Measurements from ENCODE around the gene ZFR. TPM values are rescaled to one million over a fixed set of nuclear protein-coding genes. Genes with fewer than 3 reads are reported as not detected.
"Not testable (repeated sequence)": the region's sequence is repeated elsewhere in the genome, so short reads cannot be mapped to it uniquely, and the experiment has no call there.

Gene ZFR
- total RNA-seq, 1 experiment from 2014 or later: 78.3 TPM

GRCh38 chr5:32369032-32369431 lies 75.5 kb downstream of the ZFR start:
- Mint-ChIP-seq H3K9me3 (ENCODE audit: unreplicated experiment) (no peaks in the 10 kb centered on the region), H3K36me3 (ENCODE audit: insufficient read depth, unreplicated experiment) (peaks cover 73% of the 10 kb centered on the region), H3K4me3 (ENCODE audit: unreplicated experiment) (no peak overlapping the region), H3K27me3 (ENCODE audit: insufficient read depth, unreplicated experiment) (no peaks in the 10 kb centered on the region), H3K27ac (ENCODE audit: unreplicated experiment) (no peak overlapping the region), H3K4me1 (ENCODE audit: low read depth, unreplicated experiment) (no peaks in the 10 kb centered on the region)
- BruUV-seq (replicated peaks): no TSS peak
- ChIA-PET POLR2A (no interaction called here), CTCF (no interaction called here)
- Histone ChIP-seq H3K4me3 (ENCODE audit: low read depth, low read length) (no peak overlapping the region), H3K27me3 (replicated peaks; ENCODE audit: control insufficient read depth, insufficient read depth, low read length) (no peaks in the 10 kb centered on the region), H3K4me1 (no peaks in the 10 kb centered on the region), H3K36me3 (ENCODE audit: control insufficient read depth, insufficient read depth, low read length) (peaks cover 2% of the 10 kb centered on the region; the same call in 1 of the 2 replicates), H3K9me3 (no peaks in the 10 kb centered on the region)
- TF ChIP-seq CTCF (IDR thresholded peaks at IDR 0.05; ENCODE audit: insufficient read depth in 1 of 2, low read depth in 1 of 2, low read length in 1 of 2, severe bottlenecking in 1 of 2, unreplicated experiment in 1 of 2): no peak
- no peak for DNase-seq
- intact Hi-C loops (cut with micrococcal nuclease; ENCODE audit: unreplicated experiment): no loop called here

- H3K4me1 Mint-ChIP-seq (ENCODE audit: low read depth, unreplicated experiment); H3K27me3 Mint-ChIP-seq (ENCODE audit: insufficient read depth, unreplicated experiment); CTCF ChIA-PET; H3K36me3 ChIP-seq (ENCODE audit: control insufficient read depth, insufficient read depth, low read length); BruUV-seq (replicated peaks); H3K9me3 ChIP-seq; H3K27me3 ChIP-seq (replicated peaks; ENCODE audit: control insufficient read depth, insufficient read depth, low read length); H3K27ac Mint-ChIP-seq (ENCODE audit: unreplicated experiment); H3K4me1 ChIP-seq; intact Hi-C loops (cut with micrococcal nuclease; ENCODE audit: unreplicated experiment); DNase-seq; H3K9me3 Mint-ChIP-seq (ENCODE audit: unreplicated experiment); POLR2A ChIA-PET; H3K4me3 Mint-ChIP-seq (ENCODE audit: unreplicated experiment); H3K4me3 ChIP-seq (ENCODE audit: low read depth, low read length): not testable (repeated sequence)
- H3K36me3 Mint-ChIP-seq (ENCODE audit: insufficient read depth, unreplicated experiment): peaks cover 67% of the 10 kb centered on the region
Observed at GRCh38 chr5:32367271-32367670, 77.3 kb downstream of the ZFR start.

GRCh38 chr5:32365623-32366022 lies 78.9 kb downstream of the ZFR start:
- POLR2A ChIA-PET: no interaction called here
- no TSS peak for BruUV-seq (replicated peaks)
- CTCF ChIA-PET: no interaction called here
- no peaks in the 10 kb centered on the region for H3K27me3 ChIP-seq (replicated peaks; ENCODE audit: control insufficient read depth, insufficient read depth, low read length)
- H3K4me3 ChIP-seq (ENCODE audit: low read depth, low read length): no peak overlapping the region
- peaks cover 6% of the 10 kb centered on the region for H3K4me1 Mint-ChIP-seq (ENCODE audit: low read depth, unreplicated experiment)
- peaks cover 68% of the 10 kb centered on the region for H3K36me3 Mint-ChIP-seq (ENCODE audit: insufficient read depth, unreplicated experiment)
- no peak overlapping the region for H3K4me3 Mint-ChIP-seq (ENCODE audit: unreplicated experiment)
- H3K9me3 Mint-ChIP-seq (ENCODE audit: unreplicated experiment): no peaks in the 10 kb centered on the region
- no peaks in the 10 kb centered on the region for H3K27me3 Mint-ChIP-seq (ENCODE audit: insufficient read depth, unreplicated experiment)
- DNase-seq: no peak
- H3K27ac Mint-ChIP-seq (ENCODE audit: unreplicated experiment): no peak overlapping the region
- TF ChIP-seq CTCF (IDR thresholded peaks at IDR 0.05; ENCODE audit: insufficient read depth in 1 of 2, low read depth in 1 of 2, low read length in 1 of 2, severe bottlenecking in 1 of 2, unreplicated experiment in 1 of 2): no peak
- intact Hi-C loops (cut with micrococcal nuclease; ENCODE audit: unreplicated experiment): no loop called here
- no peaks in the 10 kb centered on the region for H3K4me1 ChIP-seq
- no peaks in the 10 kb centered on the region for H3K36me3 ChIP-seq (ENCODE audit: control insufficient read depth, insufficient read depth, low read length)
- no peaks in the 10 kb centered on the region for H3K9me3 ChIP-seq

- Histone ChIP-seq H3K4me3 (ENCODE audit: low read depth, low read length) (no peak overlapping the region), H3K27me3 (replicated peaks; ENCODE audit: control insufficient read depth, insufficient read depth, low read length) (no peaks in the 10 kb centered on the region), H3K36me3 (ENCODE audit: control insufficient read depth, insufficient read depth, low read length) (no peaks in the 10 kb centered on the region), H3K4me1 (no peaks in the 10 kb centered on the region), H3K9me3 (no peaks in the 10 kb centered on the region)
- intact Hi-C loops (cut with micrococcal nuclease; ENCODE audit: unreplicated experiment): no loop called here
- H3K9me3 Mint-ChIP-seq (ENCODE audit: unreplicated experiment): no peaks in the 10 kb centered on the region
- peaks cover 6% of the 10 kb centered on the region for H3K4me1 Mint-ChIP-seq (ENCODE audit: low read depth, unreplicated experiment)
- H3K4me3 Mint-ChIP-seq (ENCODE audit: unreplicated experiment): no peak overlapping the region
- H3K36me3 Mint-ChIP-seq (ENCODE audit: insufficient read depth, unreplicated experiment): peaks cover 68% of the 10 kb centered on the region
- no peak for DNase-seq
- ChIA-PET POLR2A (no interaction called here), CTCF (no interaction called here)
- H3K27ac Mint-ChIP-seq (ENCODE audit: unreplicated experiment): no peak overlapping the region
- TF ChIP-seq CTCF (IDR thresholded peaks at IDR 0.05; ENCODE audit: insufficient read depth in 1 of 2, low read depth in 1 of 2, low read length in 1 of 2, severe bottlenecking in 1 of 2, unreplicated experiment in 1 of 2): no peak
- no peaks in the 10 kb centered on the region for H3K27me3 Mint-ChIP-seq (ENCODE audit: insufficient read depth, unreplicated experiment)
- BruUV-seq (replicated peaks): no TSS peak
Observed at GRCh38 chr5:32363030-32363429, 81.5 kb downstream of the ZFR start.
